ENCODE data around the gene ERBB4. TPM values are rescaled to one million over a fixed set of nuclear protein-coding genes. Genes with fewer than 3 reads are reported as not detected.

The ERBB4 gene
- total and polyA plus RNA-seq, 2 of the 8 experiments (the other 6 are each of a cell fraction or from before 2014, with no cell fraction given), result 0.34 to 1.3 TPM

DNA sequence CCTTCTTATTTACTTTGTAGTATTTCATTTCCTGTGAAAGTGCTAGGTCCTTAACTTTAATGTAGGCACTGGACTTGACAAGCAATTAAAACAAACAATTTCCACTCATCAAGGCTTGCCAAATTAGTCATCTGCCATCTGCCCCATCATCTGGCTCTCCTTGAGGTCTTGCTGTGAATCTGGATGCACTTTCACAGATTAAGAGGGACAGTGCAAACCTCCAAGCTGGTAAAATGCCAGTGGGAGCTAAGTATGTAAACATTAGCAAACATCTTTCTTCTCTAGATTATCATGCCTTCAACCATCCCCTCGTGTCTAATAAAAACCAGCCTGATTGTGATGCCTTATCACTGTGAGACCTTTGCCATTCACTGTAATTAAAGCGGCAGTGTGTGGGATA, 402.9 kb downstream of the ERBB4 start (continued):
- no peak for TF ChIP-seq TAF1 (IDR thresholded peaks at IDR 0.05; ENCODE audit: low read depth, low read length)

GRCh38 chr2:212133337-212133736, 405.3 kb downstream of the ERBB4 start:
- Histone ChIP-seq H3K4me1 (replicated peaks in 1 of 4; ENCODE audit: control insufficient read depth in 3 of 4, insufficient read depth in 4 of 4, low read length in 3 of 4) (no peaks in the 10 kb centered on the region), H3K14ac (ENCODE audit: insufficient read length) (no peak overlapping the region), H2AK5ac (ENCODE audit: low read depth, low read length) (no peak overlapping the region), H2BK12ac (ENCODE audit: low read depth, low read length) (no peak overlapping the region), H3K79me2 (ENCODE audit: control insufficient read depth in 1 of 2, insufficient read depth in 2 of 2, low read length in 2 of 2) (no peaks in the 10 kb centered on the region), H3K27me3 (replicated peaks in 1 of 4; ENCODE audit: control insufficient read depth in 3 of 4, extremely low read depth in 1 of 4, insufficient read depth in 3 of 4, low read length in 3 of 4) (no peaks in the 10 kb centered on the region), H4K8ac (ENCODE audit: extremely low read depth, insufficient read depth, low read length) (no peak overlapping the region), H3K27ac (ENCODE audit: low read depth, low read length) (no peak overlapping the region), H3K56ac (replicated peaks; ENCODE audit: insufficient read length, low read depth, low read length) (no peak overlapping the region), H3K36me3 (ENCODE audit: control insufficient read depth in 2 of 4, insufficient read depth in 4 of 4, low read length in 3 of 4) (no peaks in the 10 kb centered on the region), H3K4me2 (ENCODE audit: insufficient read depth in 1 of 2, low read depth in 2 of 2, low read length in 2 of 2) (no peak overlapping the region), H4K5ac (ENCODE audit: insufficient read length, low read depth, low read length) (no peak overlapping the region), H3K4me3 (ENCODE audit: extremely low read depth in 1 of 4, insufficient read depth in 2 of 4, low read depth in 3 of 4, low read length in 4 of 4) (no peak overlapping the region), H3K4ac (replicated peaks; ENCODE audit: insufficient read length, low read depth, low read length) (no peak overlapping the region), H3K23me2 (ENCODE audit: low read depth, low read length) (no peaks in the 10 kb centered on the region), H2AFZ (ENCODE audit: low read length) (no peak overlapping the region), H3K23ac (ENCODE audit: insufficient read length) (no peak overlapping the region), H3K9ac (replicated peaks in 1 of 4; ENCODE audit: extremely low read depth in 1 of 4, low read depth in 3 of 4, low read length in 3 of 4) (no peak overlapping the region), H4K20me1 (replicated peaks in 1 of 2; ENCODE audit: control insufficient read depth in 1 of 2, insufficient read depth in 2 of 2, low read length in 2 of 2) (no peaks in the 10 kb centered on the region), H3K18ac (ENCODE audit: extremely low read depth, low read length) (no peak overlapping the region), H3K9me3 (ENCODE audit: insufficient read depth in 2 of 2, low read depth in 1 of 2, low read length in 1 of 2) (no peaks in the 10 kb centered on the region), H2BK15ac (ENCODE audit: low read length) (no peak overlapping the region), H4K91ac (replicated peaks; ENCODE audit: insufficient read length, low read length) (no peak overlapping the region), H2BK5ac (ENCODE audit: low read depth, low read length) (no peak overlapping the region), H2BK20ac (ENCODE audit: low read length) (no peak overlapping the region), H2BK120ac (replicated peaks; ENCODE audit: low read depth, low read length) (no peak overlapping the region), H3K79me1 (ENCODE audit: low read depth, low read length) (no peaks in the 10 kb centered on the region)
- POLR2A ChIA-PET (ENCODE audit: partially characterized antibody), result no interaction called here
- FAIRE-seq (no peak), DNase-seq (ENCODE audit: low read depth in 1 of 2, low spot score in 2 of 2) (no peak)
- CTCF ChIA-PET (ENCODE audit: partially characterized antibody), result no interaction called here
- 92% methylated on average over 2 of the region's 2 CpGs; no CpG with 5 or more reads in 1 of the 2 experiments for WGBS, 2 experiments (ENCODE audit: extremely low coverage in 1 of 2, insufficient coverage in 1 of 2, insufficient read length in 1 of 2, insufficient replicate concordance in 2 of 2, low coverage in 1 of 2, low lambda C conversion rate in 2 of 2, missing lambda C conversion rate in 1 of 2)
- TF ChIP-seq CBX8 (IDR thresholded peaks at IDR 0.05; ENCODE audit: borderline replicate concordance, low read depth, low read length) (no peak), RFX5 (IDR thresholded peaks at IDR 0.05; ENCODE audit: borderline replicate concordance, low read depth, low read length) (no peak), RXRA (IDR thresholded peaks at IDR 0.05; ENCODE audit: insufficient read depth, low read depth, low read length) (no peak), FOSL1 (IDR thresholded peaks at IDR 0.05; ENCODE audit: insufficient read depth, low read depth, low read length) (no peak), SIN3A (conservative IDR thresholded peaks at IDR 0.05 in 1 of 2, IDR thresholded peaks at IDR 0.05 in 1 of 2; ENCODE audit: low read depth in 1 of 2, low read length in 2 of 2) (no peak), JUND (IDR thresholded peaks at IDR 0.05; ENCODE audit: low read length) (no peak)
